GM18526 (cell line): ENCODE data around the gene S100B.

ENCODE experiments used
- POLR2A ChIP-seq: IDR thresholded peaks from 3 replicates; pipeline ENCODE4 v1.6.1; 2011; ENCODE audit not compliant: insufficient read length; ENCODE audit errors: extremely low read depth

The S100B gene

DNA sequence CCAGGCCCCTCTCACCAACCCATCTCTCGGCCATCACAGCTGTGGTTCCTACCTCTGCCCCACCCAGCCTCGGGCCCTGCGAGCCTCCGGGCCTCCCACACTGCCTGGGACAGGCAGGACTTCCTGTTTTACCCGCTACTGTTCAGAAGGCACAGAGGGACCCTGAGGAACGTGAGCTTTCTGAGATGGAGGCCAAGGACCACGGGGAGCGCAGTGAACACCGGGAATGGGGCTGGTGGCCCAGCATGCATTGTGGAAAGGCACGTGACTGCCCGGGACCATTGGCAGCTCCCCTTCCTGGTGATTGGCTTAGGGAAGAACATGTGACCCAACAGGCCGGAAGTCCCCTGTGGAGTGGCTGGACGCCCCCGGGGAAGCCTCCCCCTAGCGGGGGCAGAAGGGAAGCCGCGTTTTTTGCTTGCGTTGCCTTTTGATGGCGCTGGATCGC, 7.0 kb downstream of the S100B start:
- TF ChIP-seq POLR2A = no peak

DNA sequence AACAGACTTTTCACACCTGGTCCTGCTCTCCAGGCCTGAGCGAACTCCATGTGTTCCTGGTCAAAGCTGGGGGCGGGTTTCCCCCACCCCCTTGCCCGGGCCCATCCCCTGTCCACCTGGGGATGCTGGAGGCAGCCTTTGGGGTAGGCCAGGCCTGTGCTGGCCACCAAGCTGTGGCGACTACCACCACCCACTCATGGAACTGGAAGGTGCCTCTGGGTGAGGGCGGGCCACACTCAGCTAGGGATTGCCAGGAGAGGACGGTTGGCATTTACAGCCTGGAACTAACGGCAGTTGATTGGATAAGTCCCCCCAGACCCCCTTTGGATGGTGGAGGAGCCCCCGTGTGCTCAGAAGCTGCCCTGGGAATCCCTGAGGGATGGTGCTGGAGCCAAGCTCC, 7.9 kb downstream of the S100B start:
- TF ChIP-seq POLR2A = no peak

DNA sequence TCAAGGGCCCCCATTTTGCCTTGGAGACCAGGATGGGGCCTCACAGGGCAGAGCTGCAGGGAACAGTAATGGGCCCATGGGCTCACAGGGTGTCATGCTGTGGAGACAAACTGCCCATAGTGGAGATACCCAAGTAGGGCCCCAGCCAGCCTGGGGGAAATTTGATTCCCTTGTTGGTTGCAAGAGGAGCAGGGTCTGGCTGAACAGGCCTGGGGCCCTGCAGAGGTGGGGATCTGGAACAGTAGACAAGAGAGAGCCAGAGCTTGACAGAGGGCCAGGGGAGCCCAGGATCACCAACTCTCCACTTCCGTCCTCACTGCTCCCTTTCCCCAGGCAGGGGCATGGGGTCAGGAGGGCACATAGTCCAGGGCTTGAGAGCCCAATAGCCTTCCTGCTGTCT, 8.7 kb downstream of the S100B start:
- TF ChIP-seq POLR2A = no peak

DNA sequence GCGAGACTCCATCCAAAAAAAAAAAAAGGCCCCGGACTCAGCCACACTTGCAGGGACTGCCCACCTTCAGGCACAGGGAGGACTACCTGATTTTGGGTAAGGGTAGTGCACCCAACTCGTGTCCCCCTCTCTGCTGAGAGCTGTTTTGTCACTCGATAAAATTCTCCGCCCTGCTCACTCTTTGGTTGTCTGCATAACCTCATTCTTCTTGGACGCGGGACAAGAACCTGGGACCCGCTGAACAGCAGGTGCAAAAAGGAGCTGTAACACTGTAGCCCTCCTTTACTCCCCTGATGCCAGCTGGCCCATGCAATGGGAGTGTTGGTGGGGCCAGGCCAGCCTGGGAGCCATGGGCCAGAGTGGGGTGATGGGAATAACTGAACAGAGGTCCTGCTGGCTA, 10.6 kb downstream of the S100B start:
- TF ChIP-seq POLR2A = no peak

DNA sequence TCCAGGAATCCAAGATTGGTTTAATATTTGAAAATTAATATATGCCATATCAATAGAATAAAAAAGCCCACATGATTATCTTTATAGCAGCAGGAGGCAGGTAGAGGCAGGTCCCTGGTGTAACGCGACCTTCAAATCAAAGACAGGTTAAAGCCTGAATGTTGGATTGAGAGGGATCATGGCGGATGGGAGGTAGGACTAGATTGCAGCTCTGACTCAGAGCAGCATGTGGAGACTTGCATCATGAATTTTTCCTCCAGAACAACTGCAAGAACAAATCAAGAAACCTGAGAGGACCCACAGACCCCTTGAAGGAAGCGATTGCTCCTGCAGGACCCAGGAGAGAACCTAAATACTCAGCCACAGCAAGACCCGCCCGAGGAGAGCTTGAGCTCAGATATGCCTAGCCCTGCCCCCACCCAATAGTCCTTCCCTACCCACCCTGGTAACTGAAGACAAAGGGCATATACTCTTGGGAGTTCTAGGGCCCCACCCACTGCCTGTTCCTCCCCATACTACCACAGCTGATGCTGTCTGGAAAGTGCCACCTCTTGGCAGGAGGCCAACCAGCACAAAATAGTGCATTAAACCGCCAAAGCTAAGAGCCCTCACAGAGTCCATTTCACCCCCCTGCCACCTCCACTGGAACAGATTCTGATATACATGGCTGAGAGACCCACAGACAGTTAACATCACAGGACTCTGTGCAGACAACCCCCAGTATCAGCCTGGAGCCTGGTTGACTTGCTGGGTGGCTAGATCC, 19.5 kb downstream of the S100B start:
- TF ChIP-seq POLR2A = no peak

DNA sequence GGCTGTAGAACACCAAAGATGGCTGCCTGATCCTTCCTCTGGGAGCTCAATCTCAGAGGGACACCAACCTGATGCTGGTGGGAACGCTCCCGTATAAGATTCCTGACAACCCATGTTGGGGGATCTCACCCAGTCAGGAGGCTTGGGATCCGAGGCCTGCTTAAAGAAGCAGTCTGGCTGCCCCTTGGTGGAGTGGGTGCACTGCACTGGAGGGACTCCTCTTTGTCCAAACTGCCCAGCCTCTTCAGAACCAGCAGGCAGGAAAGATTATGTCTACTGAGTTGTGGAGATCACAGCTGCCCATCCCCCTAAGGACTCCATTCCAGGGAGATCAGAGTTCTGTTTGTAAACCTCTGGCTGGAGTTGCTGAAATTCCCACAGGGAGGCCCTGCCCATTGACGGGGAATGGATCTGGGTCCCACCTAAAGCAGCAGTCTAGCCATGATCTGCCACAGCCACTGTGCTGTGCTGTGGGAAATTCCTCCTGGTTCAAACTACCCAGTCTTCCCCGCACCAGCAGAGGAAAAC, 23.0 kb downstream of the S100B start:
- no peak for TF ChIP-seq POLR2A

DNA sequence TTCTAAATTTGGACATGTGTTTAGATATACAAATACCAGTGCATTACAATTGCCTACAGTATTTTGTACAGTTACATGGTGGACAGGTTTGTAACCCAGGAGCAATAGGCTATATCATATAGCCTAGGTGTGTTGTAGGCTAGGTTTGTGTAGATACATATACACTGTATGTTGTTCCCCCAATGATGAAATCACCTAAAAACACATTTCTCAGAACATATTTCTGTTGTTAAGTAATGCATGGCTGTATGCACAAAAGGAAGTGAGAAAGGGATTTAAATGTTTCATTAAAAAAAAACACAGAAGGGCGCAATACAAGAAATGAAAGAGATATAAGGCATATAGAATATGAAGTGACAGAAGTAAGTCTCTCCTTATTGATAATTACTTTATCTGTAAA, 32.0 kb downstream of the S100B start:
- TF ChIP-seq POLR2A = no peak

DNA sequence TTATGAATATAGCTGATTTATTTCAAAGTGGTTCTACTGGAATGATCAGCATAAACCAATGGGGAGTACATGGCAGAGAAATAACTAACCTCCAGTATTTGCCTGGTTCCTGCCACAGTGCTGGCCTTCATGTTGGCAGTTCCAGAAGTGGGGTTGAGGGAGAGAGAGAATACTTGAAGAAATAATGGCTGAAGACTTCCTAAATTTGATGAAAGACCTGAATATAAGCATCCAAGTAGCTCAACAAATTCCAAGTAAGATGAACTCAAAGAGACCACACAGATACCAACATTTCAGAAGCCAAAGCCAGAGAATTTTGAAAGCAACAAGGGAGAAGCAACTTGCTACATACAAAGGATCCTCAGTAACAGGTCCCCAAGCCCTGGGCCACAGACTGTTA, 34.3 kb downstream of the S100B start:
- TF ChIP-seq POLR2A = no peak

DNA sequence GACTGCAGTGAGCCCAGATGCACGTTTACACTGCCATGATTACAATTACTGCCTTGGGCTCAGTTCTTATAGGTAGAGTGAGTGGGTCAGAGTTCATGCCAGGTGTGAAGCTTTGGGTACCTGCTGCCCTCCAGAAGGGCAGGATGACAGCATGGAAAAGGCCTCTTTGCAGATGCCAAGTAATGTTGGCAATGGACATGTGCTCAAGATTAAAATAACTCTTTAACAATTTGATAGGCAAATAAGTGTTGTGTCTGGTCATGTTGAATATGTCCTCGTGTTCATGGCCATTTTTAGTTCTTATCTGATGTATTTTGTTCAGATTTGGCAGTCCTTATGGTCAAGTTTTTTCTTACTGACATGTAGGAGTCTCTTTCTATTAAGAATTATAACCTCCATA, 34.8 kb downstream of the S100B start:
- no peak for TF ChIP-seq POLR2A

DNA sequence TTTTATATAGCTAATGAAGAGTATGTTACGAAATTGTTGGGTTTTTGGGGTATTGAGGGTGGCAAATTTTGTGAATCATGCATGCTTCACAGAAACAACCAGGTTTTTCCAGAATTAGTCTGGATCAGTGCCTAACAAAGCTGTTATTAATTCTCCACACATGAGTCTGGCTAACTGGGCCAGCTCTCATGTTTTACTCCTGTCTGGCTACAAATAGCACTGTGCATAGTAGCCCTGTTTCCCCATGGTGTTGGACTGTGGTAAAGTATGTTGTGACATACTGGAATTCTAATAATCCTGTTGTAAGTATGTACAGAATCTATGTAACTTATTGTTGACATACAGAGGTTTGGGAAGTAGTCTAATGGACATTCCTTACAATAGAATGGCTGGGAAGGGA, 35.8 kb downstream of the S100B start:
- TF ChIP-seq POLR2A = no peak

DNA sequence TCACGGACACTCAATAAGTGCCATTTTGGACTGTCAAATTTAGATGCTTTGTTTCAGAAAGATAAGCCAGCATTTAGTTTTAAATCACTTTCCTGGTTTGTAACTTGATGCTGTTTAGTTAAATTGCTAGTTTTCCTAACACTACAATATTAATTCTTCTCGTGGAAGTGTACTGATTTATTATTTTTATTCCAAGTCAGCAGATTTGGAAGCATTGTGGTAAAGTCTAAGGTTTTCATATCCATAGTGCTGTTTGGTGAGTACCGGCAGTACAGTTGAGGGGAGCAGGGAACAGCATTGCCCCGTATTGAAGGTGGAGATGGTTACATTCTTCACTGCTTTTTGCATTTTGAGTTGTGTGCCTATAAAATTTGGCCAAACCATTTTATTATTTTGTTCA, 36.3 kb downstream of the S100B start:
- TF ChIP-seq POLR2A = no peak

DNA sequence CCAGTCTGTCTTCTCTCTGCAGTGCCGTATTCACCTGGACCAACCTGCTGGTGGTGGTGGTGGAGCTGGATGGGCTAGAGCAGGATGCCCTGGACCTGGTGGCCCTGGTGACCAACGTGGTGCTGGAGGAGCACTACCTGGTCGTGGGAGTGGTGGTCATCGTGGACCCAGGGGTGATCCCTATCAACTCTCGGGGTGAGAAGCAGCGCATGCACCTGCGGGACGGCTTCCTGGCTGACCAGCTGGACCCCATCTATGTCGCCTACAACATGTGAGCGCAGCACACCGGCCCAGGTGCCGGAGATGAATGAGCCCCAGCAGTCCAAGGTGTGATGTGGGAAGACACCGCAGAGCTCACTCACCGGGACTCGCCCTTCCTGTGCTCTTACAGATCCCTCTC, 37.5 kb downstream of the S100B start:
- TF ChIP-seq POLR2A = no peak

DNA sequence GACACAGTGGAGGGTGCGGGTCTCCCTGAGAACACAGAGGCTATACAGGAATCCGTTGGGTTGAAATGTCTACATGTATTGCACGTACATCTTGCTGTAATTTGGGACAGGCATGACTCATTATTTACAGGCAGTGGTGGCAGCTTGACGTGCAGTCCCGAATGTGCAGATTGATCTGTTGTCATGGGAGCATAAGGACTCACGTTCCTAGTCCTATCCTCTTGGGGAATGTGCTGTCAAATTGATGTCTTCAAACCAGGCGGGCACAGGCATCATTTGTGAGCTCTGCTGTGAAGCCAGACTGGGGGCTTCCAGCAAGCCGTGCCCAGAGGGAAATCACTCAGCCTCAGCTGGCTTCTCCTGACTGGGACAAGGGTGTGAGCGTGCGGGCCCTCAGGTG, 40.5 kb downstream of the S100B start:
- TF ChIP-seq POLR2A = no peak

DNA sequence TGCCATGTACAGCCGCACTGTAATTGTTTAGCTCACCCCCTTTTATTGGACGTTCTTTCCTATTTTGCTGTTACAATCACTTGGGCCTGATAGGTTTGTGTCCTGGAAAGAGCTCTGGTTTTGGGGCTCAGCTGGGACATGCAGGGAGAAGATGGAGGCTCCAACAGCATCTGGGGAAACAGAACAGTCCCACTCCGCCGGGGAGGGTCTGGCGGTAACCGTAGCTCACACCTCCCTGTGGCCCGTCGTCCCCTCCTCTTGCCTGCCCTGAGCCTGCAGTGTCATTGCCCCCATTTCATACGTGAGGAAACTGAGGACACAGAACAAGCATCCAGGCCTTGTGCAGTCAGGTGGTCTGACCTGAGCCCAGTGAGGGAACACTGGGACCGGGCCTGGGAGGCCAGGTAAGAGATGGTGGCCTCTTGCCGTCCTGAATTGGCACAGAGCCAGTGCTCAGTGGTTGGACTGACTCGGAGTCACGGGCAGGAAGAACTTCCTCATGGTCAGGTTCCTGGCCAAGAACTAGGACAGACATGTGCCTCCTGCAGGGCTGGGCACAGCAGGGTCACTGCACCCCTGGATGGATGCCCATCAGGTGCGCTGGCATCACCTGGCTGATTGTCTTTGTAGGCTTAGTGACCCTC, 41.8 kb downstream of the S100B start:
- TF ChIP-seq POLR2A = no peak

DNA sequence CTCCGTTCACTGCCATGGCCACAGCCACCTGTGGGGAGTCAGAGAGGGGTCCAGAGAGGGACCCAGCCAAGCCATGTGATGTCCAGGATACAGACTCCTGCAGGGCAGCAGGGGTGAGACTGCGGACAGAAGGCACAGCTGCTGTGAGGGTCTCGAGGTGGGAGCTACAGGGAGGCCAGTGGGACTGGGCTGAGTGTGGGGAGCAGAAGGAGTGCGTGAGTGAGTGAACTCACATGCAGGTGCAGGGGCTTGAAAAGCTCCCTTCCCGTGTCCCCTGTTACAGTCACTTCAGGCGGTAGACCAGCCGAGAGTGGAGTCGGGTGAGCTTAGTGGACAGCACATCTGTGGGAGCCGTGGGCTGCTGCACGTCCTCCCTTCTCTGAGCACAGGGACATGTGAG, 42.4 kb downstream of the S100B start:
- no peak for TF ChIP-seq POLR2A

DNA sequence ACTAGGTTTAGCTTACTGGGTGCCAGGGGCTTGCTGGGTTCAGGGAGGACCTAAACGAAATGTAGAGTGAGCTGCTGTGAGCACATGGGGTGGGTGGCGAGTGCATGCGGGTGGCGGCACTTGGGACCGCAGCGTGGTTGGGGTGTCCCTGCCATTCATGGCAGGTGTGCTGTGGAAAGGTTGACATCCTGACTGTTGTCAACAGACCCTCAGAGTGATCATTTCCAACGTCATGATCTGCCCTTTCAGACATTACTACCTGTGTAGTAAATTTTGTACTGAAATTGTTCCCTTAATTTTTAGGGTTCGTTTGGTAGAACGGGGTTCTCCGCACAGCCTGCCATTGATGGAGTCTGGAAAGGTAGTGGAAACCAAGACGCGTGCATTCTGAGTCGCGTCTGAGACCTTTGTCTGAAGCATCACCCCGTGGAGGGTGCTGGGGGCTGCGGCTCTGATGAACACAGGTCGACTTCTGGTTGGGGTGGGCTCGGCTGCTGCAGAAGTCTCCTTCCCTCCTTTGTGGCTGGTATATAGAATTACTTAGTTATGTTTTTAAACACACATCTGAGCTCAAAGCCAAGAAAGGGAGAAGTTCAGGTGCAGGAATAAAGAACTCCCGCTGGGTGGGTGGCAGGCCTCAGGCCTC, 43.3 kb downstream of the S100B start:
- TF ChIP-seq POLR2A = no peak
